Tibial artery (tissue), 4 donors: Measurements from ENCODE around the gene CCDC66.

Source experiments
- DNase-seq, 2 donors: peaks; one replicate each; pipeline ENCODE4 v3.0.0-alpha.2; 2019
- H3K27ac ChIP-seq, 2 donors: fragments of 200-600 bp; sonication (generic) in 1 of 2; 1 replicate in 1 of 2; 2 replicates in 1 of 2; pipeline ENCODE4 v1.5.1; 2018 to 2019; ENCODE audit warnings: mild to moderate bottlenecking in 1 of 2
- H3K27me3 ChIP-seq, 2 donors: fragments of 200-600 bp; sonication (generic) in 1 of 2; one replicate each; pipeline versions ENCODE4 v1.5.1 to v1.6.0; 2016 to 2019
- H3K36me3 ChIP-seq, 3 donors: fragments of 200-600 bp; sonication (generic) in 2 of 3; one replicate each; pipeline ENCODE4 v1.5.1; 2016 to 2019; ENCODE audit warnings: mild to moderate bottlenecking in 2 of 3
- H3K4me1 ChIP-seq, 4 donors: fragments of 200-600 bp; sonication (generic) in 2 of 4; 1 replicate in 3 of 4; 2 replicates in 1 of 4; pipeline ENCODE4 v1.5.1; 2016 to 2019
- H3K4me3 ChIP-seq, 2 donors: fragments of 200-600 bp; sonication (generic) in 1 of 2; 1 replicate in 1 of 2; 2 replicates in 1 of 2; pipeline ENCODE4 v1.5.1; 2018 to 2019; ENCODE audit warnings: mild to moderate bottlenecking in 2 of 2
- H3K9me3 ChIP-seq, 3 donors: fragments of 200-600 bp; sonication (generic) in 1 of 3; one replicate each; pipeline ENCODE4 v1.5.1; 2016 to 2019
- intact Hi-C: fragments of 100-400 bp; cut with DNase I; formaldehyde crosslinking; loops from one replicate; pipeline ENCODE4 v1.15.0; 2023; ENCODE audit warnings: low total_unique reads
- TF ChIP-seq, protein P1 (sequence below), 2 experiments: fragments of 200-600 bp in 1 of 2; fragments of 450-650 bp in 1 of 2; IDR thresholded peaks; one replicate each; pipeline ENCODE4 v1.5.1; 2017 to 2019; ENCODE audit warnings: antibody characterized with exemption in 2 of 2, mild to moderate bottlenecking in 1 of 2, moderate library complexity in 1 of 2

Gene CCDC66

GRCh38 chr3:56556908-56557830 lies at the start of gene CCDC66:
CCDC66 (plus strand) TSS chr3:56557175; CDS start chr3:56557243, 68 bp downstream.
- H3K4me3 ChIP-seq = peak within 1 kb of the TSS; percentile 75 to 86
- TF ChIP-seq, protein P1, sequence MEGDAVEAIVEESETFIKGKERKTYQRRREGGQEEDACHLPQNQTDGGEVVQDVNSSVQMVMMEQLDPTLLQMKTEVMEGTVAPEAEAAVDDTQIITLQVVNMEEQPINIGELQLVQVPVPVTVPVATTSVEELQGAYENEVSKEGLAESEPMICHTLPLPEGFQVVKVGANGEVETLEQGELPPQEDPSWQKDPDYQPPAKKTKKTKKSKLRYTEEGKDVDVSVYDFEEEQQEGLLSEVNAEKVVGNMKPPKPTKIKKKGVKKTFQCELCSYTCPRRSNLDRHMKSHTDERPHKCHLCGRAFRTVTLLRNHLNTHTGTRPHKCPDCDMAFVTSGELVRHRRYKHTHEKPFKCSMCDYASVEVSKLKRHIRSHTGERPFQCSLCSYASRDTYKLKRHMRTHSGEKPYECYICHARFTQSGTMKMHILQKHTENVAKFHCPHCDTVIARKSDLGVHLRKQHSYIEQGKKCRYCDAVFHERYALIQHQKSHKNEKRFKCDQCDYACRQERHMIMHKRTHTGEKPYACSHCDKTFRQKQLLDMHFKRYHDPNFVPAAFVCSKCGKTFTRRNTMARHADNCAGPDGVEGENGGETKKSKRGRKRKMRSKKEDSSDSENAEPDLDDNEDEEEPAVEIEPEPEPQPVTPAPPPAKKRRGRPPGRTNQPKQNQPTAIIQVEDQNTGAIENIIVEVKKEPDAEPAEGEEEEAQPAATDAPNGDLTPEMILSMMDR (IDR thresholded peaks at IDR 0.05) = peak; percentile 41 to 58
- peak within 1 kb of the TSS; percentile 87 for H3K27ac ChIP-seq
- peaks cover 0 to 18% (median 7%) of the 10 kb centered on the region in 4 donors for H3K4me1 ChIP-seq
- intact Hi-C loops = no loop called here
- no peaks in the 10 kb centered on the region for H3K27me3 ChIP-seq
- peak; percentile 94 to 95 for DNase-seq
- peaks cover 12 to 23% (median 13%) of the 10 kb centered on the region in 3 donors for H3K36me3 ChIP-seq
- H3K9me3 ChIP-seq = no peaks in the 10 kb centered on the region

- no peak overlapping the region for H3K4me3 ChIP-seq
- DNase-seq = no peak
- no peaks in the 10 kb centered on the region for H3K4me1 ChIP-seq
- TF ChIP-seq, protein P1 (IDR thresholded peaks at IDR 0.05) = no peak
- no peaks in the 10 kb centered on the region for H3K36me3 ChIP-seq
- H3K27ac ChIP-seq = no peak overlapping the region
- no peaks in the 10 kb centered on the region for H3K27me3 ChIP-seq
- intact Hi-C loops = no loop called here
- no peaks in the 10 kb centered on the region for H3K9me3 ChIP-seq
Measured at GRCh38 chr3:56519641-56520040, 37.3 kb upstream of the CCDC66 start.

GRCh38 chr3:56522374-56522773 lies 34.6 kb upstream of the CCDC66 start:
- TF ChIP-seq, protein P1 (IDR thresholded peaks at IDR 0.05) = no peak
- DNase-seq = no peak
- Histone ChIP-seq H3K27ac (no peak overlapping the region), H3K4me3 (no peak overlapping the region), H3K36me3 (no peaks in the 10 kb centered on the region), H3K4me1 (no peaks in the 10 kb centered on the region), H3K9me3 (no peaks in the 10 kb centered on the region), H3K27me3 (no peaks in the 10 kb centered on the region)
- intact Hi-C loops = no loop called here

DNA sequence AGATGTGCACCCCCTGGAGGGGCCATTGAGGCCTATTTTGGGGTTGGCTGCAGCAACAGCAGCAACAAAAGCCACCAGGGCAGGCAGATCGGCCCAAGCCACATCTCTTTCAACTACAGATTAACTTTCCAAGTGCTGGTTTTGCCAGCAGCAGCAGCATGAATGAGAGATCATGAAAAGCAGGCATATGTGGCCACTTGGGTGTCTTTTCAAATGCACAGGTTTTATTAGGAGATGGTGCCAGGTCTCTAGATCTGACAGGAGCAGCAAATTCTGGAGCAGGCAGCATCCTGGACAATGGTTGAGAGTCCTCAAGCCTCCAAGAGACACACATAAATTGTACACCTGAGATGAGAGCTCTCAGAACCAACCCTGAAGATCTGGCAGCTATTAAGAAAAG lies 31.7 kb upstream of the CCDC66 start:
- no peaks in the 10 kb centered on the region for H3K27me3 ChIP-seq
- H3K36me3 ChIP-seq = no peaks in the 10 kb centered on the region
- H3K9me3 ChIP-seq = no peaks in the 10 kb centered on the region
- no peak overlapping the region for H3K27ac ChIP-seq
- TF ChIP-seq, protein P1 (IDR thresholded peaks at IDR 0.05) = no peak
- intact Hi-C loops = no loop called here
- DNase-seq = no peak
- no peak overlapping the region for H3K4me3 ChIP-seq
- no peaks in the 10 kb centered on the region for H3K4me1 ChIP-seq

DNA sequence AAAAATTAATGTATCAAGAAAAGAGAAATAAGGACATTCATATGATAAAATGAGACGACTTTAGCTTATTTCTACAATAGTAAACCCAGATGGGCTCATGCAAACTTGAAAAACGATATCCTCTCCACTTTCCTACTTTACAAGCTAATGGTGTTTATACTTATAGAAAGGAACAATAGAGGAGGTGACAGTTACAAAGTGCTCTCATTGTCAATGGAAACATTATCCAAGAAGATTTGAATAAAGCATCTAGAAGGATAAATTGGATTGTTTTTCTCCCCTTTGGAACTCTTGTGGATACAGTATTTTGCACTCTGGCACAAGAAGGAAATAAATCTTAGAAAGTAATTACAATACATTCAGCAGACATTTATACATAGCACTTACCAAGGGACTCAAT lies 20.2 kb upstream of the CCDC66 start:
- no peak for DNase-seq
- Histone ChIP-seq H3K4me1 (no peaks in the 10 kb centered on the region), H3K27me3 (no peaks in the 10 kb centered on the region), H3K36me3 (no peaks in the 10 kb centered on the region), H3K9me3 (no peaks in the 10 kb centered on the region), H3K4me3 (no peak overlapping the region), H3K27ac (no peak overlapping the region)
- TF ChIP-seq, protein P1 (IDR thresholded peaks at IDR 0.05) = no peak
- intact Hi-C loops = no loop called here
